GM13976 (cell line): Measurements from ENCODE around the gene ITCH.

Experiments used
- DNase-seq: peaks from one replicate; pipeline ENCODE4 v3.0.0; 2012; ENCODE audit warnings: low spot score
- CTCF ChIP-seq: IDR thresholded peaks from 2 replicates; pipeline ENCODE4 v1.5.1; 2012; ENCODE audit warnings: borderline replicate concordance, mild to moderate bottlenecking; ENCODE audit not compliant: insufficient read depth; ENCODE audit errors: extremely low read depth, missing control alignments, control extremely low read depth
- in situ Hi-C: fragments of 300-500 bp; cut with MboI; formaldehyde crosslinking; loops from one replicate; pipeline ENCODE4 v1.12.0; 2022; ENCODE audit warnings: low sequenced_read_pairs, mixed read lengths, inconsistent platforms; ENCODE audit not compliant: unreplicated experiment

The ITCH gene

GRCh38 chr20:34541264-34541901 is 178.3 kb downstream of the ITCH start:
- in situ Hi-C loops, result no loop called here
- DNase-seq, result no peak
- TF ChIP-seq CTCF, result no peak

GRCh38 chr20:34541917-34542316 is 178.8 kb downstream of the ITCH start:
- no peak for TF ChIP-seq CTCF
- DNase-seq, result no peak
- in situ Hi-C loops, result no loop called here

- TF ChIP-seq CTCF, result no peak
- in situ Hi-C loops, result no loop called here
- DNase-seq, result no peak
Measured at GRCh38 chr20:34542439-34542838, 179.4 kb downstream of the ITCH start.

- in situ Hi-C loops, result no loop called here
- TF ChIP-seq CTCF, result no peak
- no peak for DNase-seq
Measured at GRCh38 chr20:34543463-34544056, 180.5 kb downstream of the ITCH start.

- no peak for DNase-seq
- in situ Hi-C loops, result no loop called here
- no peak for TF ChIP-seq CTCF
Measured at GRCh38 chr20:34544109-34544796, 181.2 kb downstream of the ITCH start.

- in situ Hi-C loops, result no loop called here
- DNase-seq, result no peak
- TF ChIP-seq CTCF, result no peak
Measured at GRCh38 chr20:34546751-34547181, 183.7 kb downstream of the ITCH start.
